ENCODE results near the gene USP17L20. TPM values are rescaled to one million over a fixed set of nuclear protein-coding genes. Genes with fewer than 3 reads are reported as not detected.
"Not testable (repeated sequence)": the region's sequence is repeated elsewhere in the genome, so short reads cannot be mapped to it uniquely, and the experiment has no call there.

USP17L20 gene, protein sequence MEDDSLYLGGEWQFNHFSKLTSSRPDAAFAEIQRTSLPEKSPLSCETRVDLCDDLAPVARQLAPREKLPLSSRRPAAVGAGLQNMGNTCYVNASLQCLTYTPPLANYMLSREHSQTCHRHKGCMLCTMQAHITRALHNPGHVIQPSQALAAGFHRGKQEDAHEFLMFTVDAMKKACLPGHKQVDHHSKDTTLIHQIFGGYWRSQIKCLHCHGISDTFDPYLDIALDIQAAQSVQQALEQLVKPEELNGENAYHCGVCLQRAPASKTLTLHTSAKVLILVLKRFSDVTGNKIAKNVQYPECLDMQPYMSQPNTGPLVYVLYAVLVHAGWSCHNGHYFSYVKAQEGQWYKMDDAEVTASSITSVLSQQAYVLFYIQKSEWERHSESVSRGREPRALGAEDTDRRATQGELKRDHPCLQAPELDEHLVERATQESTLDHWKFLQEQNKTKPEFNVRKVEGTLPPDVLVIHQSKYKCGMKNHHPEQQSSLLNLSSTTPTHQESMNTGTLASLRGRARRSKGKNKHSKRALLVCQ
- total RNA-seq = not detected

- not testable (repeated sequence) for DNase-seq (ENCODE audit: low spot score)
These were observed at the start of gene USP17L20 for GRCh38 chr4:9257824-9258223. Gene USP17L20 (plus strand): TSS chr4:9258124. CDS start chr4:9258124, 0 bp downstream.

- DNase-seq (ENCODE audit: low spot score) = not testable (repeated sequence)
These were observed 47.6 kb upstream of the USP17L20 start, which contains the start of gene USP17L10 for GRCh38 chr4:9210357-9210756. Gene USP17L10 (plus strand): TSS chr4:9210657. CDS start chr4:9210657, 0 bp downstream.

GRCh38 chr4:9214701-9215100 lies 43.2 kb upstream of the USP17L20 start:
- peak; percentile 33 for DNase-seq (ENCODE audit: low spot score)

- DNase-seq (ENCODE audit: low spot score) = not testable (repeated sequence)
These were observed 42.8 kb upstream of the USP17L20 start, which contains the start of gene USP17L11 for GRCh38 chr4:9215105-9215504. Gene USP17L11 (plus strand): TSS chr4:9215405. CDS start chr4:9215405, 0 bp downstream.

DNA sequence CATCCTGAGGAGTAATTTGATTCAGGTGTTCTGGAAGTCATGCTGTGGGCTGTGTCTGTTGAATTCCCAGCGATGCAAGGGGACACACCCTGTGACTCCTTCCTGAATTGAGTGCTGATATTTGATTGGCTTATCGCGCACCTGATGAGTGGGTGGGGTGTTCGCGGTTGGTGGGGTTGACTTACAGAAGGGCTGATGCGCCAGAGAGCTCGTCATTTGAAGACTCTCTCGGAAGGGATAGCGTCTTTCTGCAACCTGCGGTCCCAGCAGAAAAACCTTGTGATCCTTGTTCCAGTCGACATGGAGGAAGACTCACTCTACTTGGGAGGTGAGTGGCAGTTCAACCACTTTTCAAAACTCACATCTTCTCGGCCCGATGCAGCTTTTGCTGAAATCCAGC lies 38.1 kb upstream of the USP17L20 start, which contains the start of gene USP17L12:
TSS of gene USP17L12 (plus strand) at position 301 of the 400 bp plus-strand sequence. CDS start at position 301, 0 bp downstream.
- DNase-seq (ENCODE audit: low spot score) = not testable (repeated sequence)

DNA sequence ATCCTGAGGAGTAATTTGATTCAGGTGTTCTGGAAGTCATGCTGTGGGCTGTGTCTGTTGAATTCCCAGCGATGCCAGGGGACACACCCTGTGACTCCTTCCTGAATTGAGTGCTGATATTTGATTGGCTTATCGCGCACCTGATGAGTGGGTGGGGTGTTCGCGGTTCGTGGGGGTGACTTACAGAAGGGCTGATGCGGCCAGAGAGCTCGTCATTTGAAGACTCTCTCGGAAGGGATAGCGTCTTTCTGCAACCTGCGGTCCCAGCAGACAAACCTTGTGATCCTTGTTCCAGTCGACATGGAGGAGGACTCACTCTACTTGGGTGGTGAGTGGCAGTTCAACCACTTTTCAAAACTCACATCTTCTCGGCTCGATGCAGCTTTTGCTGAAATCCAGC lies 33.3 kb upstream of the USP17L20 start, which contains the start of gene USP17L13:
TSS of gene USP17L13 (plus strand) at position 301 of the 400 bp plus-strand sequence. CDS start at position 301, 0 bp downstream.
- not testable (repeated sequence) for DNase-seq (ENCODE audit: low spot score)

DNA sequence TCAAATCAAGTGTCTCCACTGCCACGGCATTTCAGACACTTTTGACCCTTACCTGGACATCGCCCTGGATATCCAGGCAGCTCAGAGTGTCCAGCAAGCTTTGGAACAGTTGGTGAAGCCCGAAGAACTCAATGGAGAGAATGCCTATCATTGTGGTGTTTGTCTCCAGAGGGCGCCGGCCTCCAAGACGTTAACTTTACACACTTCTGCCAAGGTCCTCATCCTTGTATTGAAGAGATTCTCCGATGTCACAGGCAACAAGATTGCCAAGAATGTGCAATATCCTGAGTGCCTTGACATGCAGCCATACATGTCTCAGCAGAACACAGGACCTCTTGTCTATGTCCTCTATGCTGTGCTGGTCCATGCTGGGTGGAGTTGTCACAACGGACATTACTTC lies 27.7 kb upstream of the USP17L20 start:
- DNase-seq (ENCODE audit: low spot score) = peak; percentile 20

DNA sequence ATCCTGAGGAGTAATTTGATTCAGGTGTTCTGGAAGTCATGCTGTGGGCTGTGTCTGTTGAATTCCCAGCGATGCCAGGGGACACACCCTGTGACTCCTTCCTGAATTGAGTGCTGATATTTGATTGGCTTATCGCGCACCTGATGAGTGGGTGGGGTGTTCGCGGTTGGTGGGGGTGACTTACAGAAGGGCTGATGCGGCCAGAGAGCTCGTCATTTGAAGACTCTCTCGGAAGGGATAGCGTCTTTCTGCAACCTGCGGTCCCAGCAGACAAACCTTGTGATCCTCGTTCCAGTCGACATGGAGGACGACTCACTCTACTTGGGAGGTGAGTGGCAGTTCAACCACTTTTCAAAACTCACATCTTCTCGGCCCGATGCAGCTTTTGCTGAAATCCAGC lies 23.8 kb upstream of the USP17L20 start, which contains the start of gene USP17L15:
TSS of gene USP17L15 (plus strand) at position 301 of the 400 bp plus-strand sequence. CDS start at position 301, 0 bp downstream.
- not testable (repeated sequence) for DNase-seq (ENCODE audit: low spot score)

- peak; percentile 35 for DNase-seq (ENCODE audit: low spot score)
These were observed 19.5 kb upstream of the USP17L20 start for GRCh38 chr4:9238461-9238860.

GRCh38 chr4:9243579-9243978 lies 14.3 kb upstream of the USP17L20 start, which contains the start of gene USP17L17:
Gene USP17L17 (plus strand): TSS chr4:9243879. CDS start chr4:9243879, 0 bp downstream.
- not testable (repeated sequence) for DNase-seq (ENCODE audit: low spot score)

DNA sequence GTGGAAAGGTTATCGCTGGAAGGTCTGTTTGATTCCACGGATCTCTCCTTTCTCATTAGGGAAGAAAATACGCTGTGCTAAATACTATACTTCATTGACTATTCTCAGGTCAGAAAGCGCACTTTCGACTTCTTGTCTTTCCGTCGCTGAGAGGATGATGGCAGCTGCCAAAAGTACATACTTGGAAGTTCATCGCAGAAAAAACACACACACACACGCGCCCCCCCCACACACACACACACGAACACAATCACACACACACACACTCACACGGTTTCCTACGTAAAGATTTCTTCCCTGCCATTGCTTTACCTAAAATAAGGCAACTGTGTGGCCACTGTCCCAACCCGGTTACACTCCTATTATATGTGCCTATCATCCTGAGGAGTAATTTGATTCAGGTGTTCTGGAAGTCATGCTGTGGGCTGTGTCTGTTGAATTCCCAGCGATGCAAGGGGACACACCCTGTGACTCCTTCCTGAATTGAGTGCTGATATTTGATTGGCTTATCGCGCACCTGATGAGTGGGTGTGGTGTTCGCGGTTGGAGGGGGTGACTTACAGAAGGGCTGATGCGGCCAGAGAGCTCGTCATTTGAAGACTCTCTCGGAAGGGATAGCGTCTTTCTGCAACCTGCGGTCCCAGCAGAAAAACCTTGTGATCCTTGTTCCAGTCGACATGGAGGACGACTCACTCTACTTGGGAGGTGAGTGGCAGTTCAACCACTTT lies 9.8 kb upstream of the USP17L20 start, which contains the start of gene USP17L18:
TSS of gene USP17L18 (plus strand) at position 678 of the 728 bp plus-strand sequence. CDS start at position 678, 0 bp downstream.
- DNase-seq (ENCODE audit: low spot score) = peak; percentile 44

DNA sequence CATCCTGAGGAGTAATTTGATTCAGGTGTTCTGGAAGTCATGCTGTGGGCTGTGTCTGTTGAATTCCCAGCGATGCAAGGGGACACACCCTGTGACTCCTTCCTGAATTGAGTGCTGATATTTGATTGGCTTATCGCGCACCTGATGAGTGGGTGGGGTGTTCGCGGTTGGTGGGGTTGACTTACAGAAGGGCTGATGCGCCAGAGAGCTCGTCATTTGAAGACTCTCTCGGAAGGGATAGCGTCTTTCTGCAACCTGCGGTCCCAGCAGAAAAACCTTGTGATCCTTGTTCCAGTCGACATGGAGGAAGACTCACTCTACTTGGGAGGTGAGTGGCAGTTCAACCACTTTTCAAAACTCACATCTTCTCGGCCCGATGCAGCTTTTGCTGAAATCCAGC lies 4.8 kb upstream of the USP17L20 start, which contains the start of gene USP17L19:
TSS of gene USP17L19 (plus strand) at position 301 of the 400 bp plus-strand sequence. CDS start at position 301, 0 bp downstream.
- not testable (repeated sequence) for DNase-seq (ENCODE audit: low spot score)

DNA sequence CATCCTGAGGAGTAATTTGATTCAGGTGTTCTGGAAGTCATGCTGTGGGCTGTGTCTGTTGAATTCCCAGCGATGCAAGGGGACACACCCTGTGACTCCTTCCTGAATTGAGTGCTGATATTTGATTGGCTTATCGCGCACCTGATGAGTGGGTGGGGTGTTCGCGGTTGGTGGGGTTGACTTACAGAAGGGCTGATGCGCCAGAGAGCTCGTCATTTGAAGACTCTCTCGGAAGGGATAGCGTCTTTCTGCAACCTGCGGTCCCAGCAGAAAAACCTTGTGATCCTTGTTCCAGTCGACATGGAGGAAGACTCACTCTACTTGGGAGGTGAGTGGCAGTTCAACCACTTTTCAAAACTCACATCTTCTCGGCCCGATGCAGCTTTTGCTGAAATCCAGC lies 4.6 kb downstream of the USP17L20 start, which contains the start of gene USP17L21:
TSS of gene USP17L21 (plus strand) at position 301 of the 400 bp plus-strand sequence. CDS start at position 301, 0 bp downstream.
- not testable (repeated sequence) for DNase-seq (ENCODE audit: low spot score)

GRCh38 chr4:9267319-9267718 lies 9.4 kb downstream of the USP17L20 start, which contains the start of gene USP17L22:
Gene USP17L22 (plus strand): TSS chr4:9267619. CDS start chr4:9267619, 0 bp downstream.
- DNase-seq (ENCODE audit: low spot score) = not testable (repeated sequence)

DNA sequence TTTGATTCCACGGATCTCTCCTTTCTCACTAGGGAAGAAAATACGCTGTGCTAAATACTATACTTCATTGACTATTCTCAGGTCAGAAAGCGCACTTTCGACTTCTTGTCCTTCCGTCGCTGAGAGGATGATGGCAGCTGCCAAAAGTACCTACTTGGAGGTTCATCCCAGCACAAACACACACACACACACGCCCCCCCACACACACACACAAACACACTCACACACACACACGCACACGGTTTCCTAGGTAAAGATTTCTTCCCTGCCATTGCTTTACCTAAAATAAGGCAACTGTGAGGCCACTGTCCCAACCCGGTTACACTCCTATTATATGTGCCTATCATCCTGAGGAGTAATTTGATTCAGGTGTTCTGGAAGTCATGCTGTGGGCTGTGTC lies 13.8 kb downstream of the USP17L20 start:
- peak; percentile 50 for DNase-seq (ENCODE audit: low spot score)

Other genes with a start within 250 kb of the USP17L20 start
- not detected for gene FAM90A26, start 87.7 kb upstream of the USP17L20 start, total RNA-seq
- gene USP17L10, start 47.5 kb upstream of the USP17L20 start, total RNA-seq = not detected
- gene USP17L11, start 42.7 kb upstream of the USP17L20 start, total RNA-seq = 0.29 TPM
- not detected for gene USP17L12, start 38.0 kb upstream of the USP17L20 start, total RNA-seq
- not detected for gene USP17L13, start 33.2 kb upstream of the USP17L20 start, total RNA-seq
- not detected for gene USP17L15, start 23.7 kb upstream of the USP17L20 start, total RNA-seq
- gene USP17L17, start 14.2 kb upstream of the USP17L20 start, total RNA-seq = not detected
- gene USP17L18, start 9.5 kb upstream of the USP17L20 start, total RNA-seq = 0.29 TPM
- gene USP17L19, start 4.7 kb upstream of the USP17L20 start, total RNA-seq = not detected
- gene USP17L21, start 4.7 kb downstream of the USP17L20 start, total RNA-seq = not detected
- not detected for gene USP17L22, start 9.5 kb downstream of the USP17L20 start, total RNA-seq
- not detected for gene USP17L24, start 67.0 kb downstream of the USP17L20 start, total RNA-seq
- gene USP17L25, start 71.8 kb downstream of the USP17L20 start, total RNA-seq = not detected
- gene USP17L26, start 76.5 kb downstream of the USP17L20 start, total RNA-seq = not detected
- gene USP17L5, start 81.3 kb downstream of the USP17L20 start, total RNA-seq = not detected
- not detected for gene USP17L27, start 86.0 kb downstream of the USP17L20 start, total RNA-seq
- not detected for gene USP17L28, start 90.8 kb downstream of the USP17L20 start, total RNA-seq
- not detected for gene USP17L29, start 95.5 kb downstream of the USP17L20 start, total RNA-seq
- gene USP17L30, start 105.0 kb downstream of the USP17L20 start, total RNA-seq = not detected
- not detected for gene DEFB131A, start 186.3 kb downstream of the USP17L20 start, total RNA-seq

All from ureter (tissue), 1 donor.